NT2/D1 (cell line): Measurements from ENCODE around the gene COA1.
"Not testable (repeated sequence)": the region's sequence is repeated elsewhere in the genome, so short reads cannot be mapped to it uniquely, and the experiment has no call there.

Experiments
- DNase-seq: peaks from one replicate; pipeline ENCODE4 v3.0.0-alpha.2; 2011; ENCODE audit warnings: low read depth, low spot score
- H3K27me3 ChIP-seq: 2 replicates; pipeline ENCODE4 v1.6.0; 2011; ENCODE audit warnings: mild to moderate bottlenecking; ENCODE audit not compliant: insufficient read length, insufficient read depth
- H3K36me3 ChIP-seq: 2 replicates; pipeline ENCODE4 v1.6.1; 2011; ENCODE audit warnings: mild to moderate bottlenecking, low read length, mixed read lengths; ENCODE audit not compliant: insufficient read depth, insufficient read length
- H3K4me1 ChIP-seq: 2 replicates; pipeline ENCODE4 v1.5.1; 2011; ENCODE audit not compliant: insufficient read depth, insufficient read length
- H3K4me3 ChIP-seq: 2 replicates; pipeline ENCODE4 v1.5.1; 2011; ENCODE audit warnings: low read depth; ENCODE audit not compliant: insufficient read length
- H3K9ac ChIP-seq: 2 replicates; pipeline ENCODE4 v1.6.0; 2011; ENCODE audit warnings: low read depth; ENCODE audit not compliant: insufficient read length
- H3K9me3 ChIP-seq: 2 replicates; pipeline ENCODE4 v1.5.1; 2011; ENCODE audit warnings: mild to moderate bottlenecking, low read length; ENCODE audit not compliant: insufficient read depth
- SUZ12 ChIP-seq: IDR thresholded peaks from 2 replicates; pipeline ENCODE4 v1.6.1; 2011; ENCODE audit not compliant: insufficient read length, insufficient read depth; ENCODE audit errors: extremely low read depth
- YY1 ChIP-seq: IDR thresholded peaks from 2 replicates; pipeline ENCODE4 v1.6.1; 2011; ENCODE audit not compliant: insufficient read length, insufficient read depth
- ZNF274 ChIP-seq: IDR thresholded peaks from 2 replicates; pipeline ENCODE4 v1.6.1; 2011; ENCODE audit warnings: mild to moderate bottlenecking, low read depth, low read length

COA1 gene

GRCh38 chr7:43628431-43628830 lies 100.9 kb downstream of the COA1 start:
- Histone ChIP-seq H3K4me3 (no peak overlapping the region), H3K4me1 (no peaks in the 10 kb centered on the region), H3K9me3 (no peaks in the 10 kb centered on the region), H3K9ac (no peak overlapping the region), H3K27me3 (no peaks in the 10 kb centered on the region), H3K36me3 (peaks cover 79% of the 10 kb centered on the region)
- no peak for TF ChIP-seq ZNF274
- TF ChIP-seq YY1 = no peak
- TF ChIP-seq SUZ12 = no peak
- no peak for DNase-seq

DNA sequence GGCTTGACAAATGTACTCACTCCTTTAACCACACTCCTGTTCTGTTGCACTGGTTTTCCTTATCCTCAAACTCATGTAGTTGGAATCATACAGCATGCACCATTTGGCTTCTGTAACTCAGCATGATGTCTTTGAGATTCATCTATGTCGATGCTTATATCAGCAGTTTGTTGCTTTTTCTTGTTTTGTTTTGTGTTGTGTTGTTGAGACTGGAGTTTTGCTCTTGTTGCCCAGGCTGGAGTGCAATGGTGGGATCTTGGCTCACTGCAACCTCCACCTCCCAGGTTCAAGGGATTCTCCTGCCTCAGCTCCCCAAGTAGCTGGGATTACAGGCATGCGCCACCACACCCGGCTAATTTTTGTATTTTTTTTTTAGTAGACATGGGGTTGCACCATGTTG lies 101.5 kb downstream of the COA1 start:
- DNase-seq, H3K4me3 ChIP-seq, H3K9ac ChIP-seq, H3K27me3 ChIP-seq, H3K9me3 ChIP-seq, H3K4me1 ChIP-seq: not testable (repeated sequence)
- peaks cover 76% of the 10 kb centered on the region for H3K36me3 ChIP-seq

GRCh38 chr7:43626695-43627094 lies 102.6 kb downstream of the COA1 start:
- Histone ChIP-seq H3K4me1 (no peaks in the 10 kb centered on the region), H3K27me3 (no peaks in the 10 kb centered on the region), H3K36me3 (peaks cover 69% of the 10 kb centered on the region), H3K9me3 (no peaks in the 10 kb centered on the region), H3K4me3 (no peak overlapping the region), H3K9ac (no peak overlapping the region)
- no peak for DNase-seq
- TF ChIP-seq YY1 (no peak), ZNF274 (no peak), SUZ12 (no peak)

GRCh38 chr7:43625980-43626379 lies 103.3 kb downstream of the COA1 start:
- H3K9me3 ChIP-seq = no peaks in the 10 kb centered on the region
- H3K4me1 ChIP-seq = no peaks in the 10 kb centered on the region
- no peak overlapping the region for H3K9ac ChIP-seq
- TF ChIP-seq ZNF274 (no peak), YY1 (no peak), SUZ12 (no peak)
- no peak overlapping the region for H3K4me3 ChIP-seq
- peaks cover 63% of the 10 kb centered on the region for H3K36me3 ChIP-seq
- DNase-seq = no peak
- H3K27me3 ChIP-seq = no peaks in the 10 kb centered on the region

GRCh38 chr7:43625453-43625852 lies 103.9 kb downstream of the COA1 start:
- Histone ChIP-seq H3K9ac (no peak overlapping the region), H3K4me3 (no peak overlapping the region), H3K9me3 (no peaks in the 10 kb centered on the region), H3K27me3 (no peaks in the 10 kb centered on the region), H3K4me1 (no peaks in the 10 kb centered on the region), H3K36me3 (peaks cover 62% of the 10 kb centered on the region)
- no peak for TF ChIP-seq SUZ12
- TF ChIP-seq YY1 = no peak
- no peak for TF ChIP-seq ZNF274
- DNase-seq = no peak

DNA sequence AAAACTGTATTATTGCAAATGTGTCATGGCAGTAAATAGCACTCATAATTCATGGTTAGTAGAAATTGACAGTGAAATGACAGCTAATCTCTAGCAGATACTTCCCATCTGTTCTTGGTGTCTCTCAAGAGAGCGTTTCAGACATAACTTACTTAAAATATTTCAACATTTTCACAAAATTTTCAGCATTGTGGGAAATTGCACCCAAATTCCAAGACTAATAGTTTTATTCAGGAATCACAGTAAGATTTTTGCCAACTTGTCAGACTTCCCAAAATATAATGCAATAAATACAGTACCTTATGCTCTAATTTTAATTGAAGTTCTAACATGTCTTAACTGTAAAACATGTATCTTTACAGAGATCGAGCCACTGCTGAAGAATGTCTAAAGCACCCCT lies 105.2 kb downstream of the COA1 start:
- Histone ChIP-seq H3K27me3 (no peaks in the 10 kb centered on the region), H3K4me3 (no peak overlapping the region), H3K36me3 (peaks cover 53% of the 10 kb centered on the region), H3K4me1 (no peaks in the 10 kb centered on the region), H3K9me3 (no peaks in the 10 kb centered on the region), H3K9ac (no peak overlapping the region)
- DNase-seq = no peak
- TF ChIP-seq ZNF274 = no peak
- no peak for TF ChIP-seq SUZ12
- no peak for TF ChIP-seq YY1

- no peak for DNase-seq
- no peaks in the 10 kb centered on the region for H3K9me3 ChIP-seq
- H3K4me1 ChIP-seq = no peaks in the 10 kb centered on the region
- no peak overlapping the region for H3K9ac ChIP-seq
- peaks cover 49% of the 10 kb centered on the region for H3K36me3 ChIP-seq
- H3K27me3 ChIP-seq = no peaks in the 10 kb centered on the region
- TF ChIP-seq YY1 (no peak), ZNF274 (no peak), SUZ12 (no peak)
- H3K4me3 ChIP-seq = no peak overlapping the region
Measured at GRCh38 chr7:43621729-43622448, 107.4 kb downstream of the COA1 start.
